K562 treated with DMSO at 1 percent for 12 hours (cell line): ENCODE measurements around the gene SENP6. TPM values are rescaled to one million over a fixed set of nuclear protein-coding genes. Genes with fewer than 3 reads are reported as not detected.

Source experiments
- total RNA-seq: library from RNA; unstranded; fragments of 300-600 nt; gene quantifications from 2 replicates; pipeline ENCODE4 v1.2.3, GENCODE V29; 2022; ENCODE audit not compliant: insufficient read depth

Gene SENP6, protein sequence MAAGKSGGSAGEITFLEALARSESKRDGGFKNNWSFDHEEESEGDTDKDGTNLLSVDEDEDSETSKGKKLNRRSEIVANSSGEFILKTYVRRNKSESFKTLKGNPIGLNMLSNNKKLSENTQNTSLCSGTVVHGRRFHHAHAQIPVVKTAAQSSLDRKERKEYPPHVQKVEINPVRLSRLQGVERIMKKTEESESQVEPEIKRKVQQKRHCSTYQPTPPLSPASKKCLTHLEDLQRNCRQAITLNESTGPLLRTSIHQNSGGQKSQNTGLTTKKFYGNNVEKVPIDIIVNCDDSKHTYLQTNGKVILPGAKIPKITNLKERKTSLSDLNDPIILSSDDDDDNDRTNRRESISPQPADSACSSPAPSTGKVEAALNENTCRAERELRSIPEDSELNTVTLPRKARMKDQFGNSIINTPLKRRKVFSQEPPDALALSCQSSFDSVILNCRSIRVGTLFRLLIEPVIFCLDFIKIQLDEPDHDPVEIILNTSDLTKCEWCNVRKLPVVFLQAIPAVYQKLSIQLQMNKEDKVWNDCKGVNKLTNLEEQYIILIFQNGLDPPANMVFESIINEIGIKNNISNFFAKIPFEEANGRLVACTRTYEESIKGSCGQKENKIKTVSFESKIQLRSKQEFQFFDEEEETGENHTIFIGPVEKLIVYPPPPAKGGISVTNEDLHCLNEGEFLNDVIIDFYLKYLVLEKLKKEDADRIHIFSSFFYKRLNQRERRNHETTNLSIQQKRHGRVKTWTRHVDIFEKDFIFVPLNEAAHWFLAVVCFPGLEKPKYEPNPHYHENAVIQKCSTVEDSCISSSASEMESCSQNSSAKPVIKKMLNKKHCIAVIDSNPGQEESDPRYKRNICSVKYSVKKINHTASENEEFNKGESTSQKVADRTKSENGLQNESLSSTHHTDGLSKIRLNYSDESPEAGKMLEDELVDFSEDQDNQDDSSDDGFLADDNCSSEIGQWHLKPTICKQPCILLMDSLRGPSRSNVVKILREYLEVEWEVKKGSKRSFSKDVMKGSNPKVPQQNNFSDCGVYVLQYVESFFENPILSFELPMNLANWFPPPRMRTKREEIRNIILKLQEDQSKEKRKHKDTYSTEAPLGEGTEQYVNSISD
- total RNA-seq = 8.9 and 35.6 TPM in 2 replicates

GRCh38 chr6:75601304-75602245 lies at the start of gene SENP6:
TSS of gene SENP6 (plus strand) at chr6:75601880. CDS start at chr6:75602525, 645 bp downstream.

DNA sequence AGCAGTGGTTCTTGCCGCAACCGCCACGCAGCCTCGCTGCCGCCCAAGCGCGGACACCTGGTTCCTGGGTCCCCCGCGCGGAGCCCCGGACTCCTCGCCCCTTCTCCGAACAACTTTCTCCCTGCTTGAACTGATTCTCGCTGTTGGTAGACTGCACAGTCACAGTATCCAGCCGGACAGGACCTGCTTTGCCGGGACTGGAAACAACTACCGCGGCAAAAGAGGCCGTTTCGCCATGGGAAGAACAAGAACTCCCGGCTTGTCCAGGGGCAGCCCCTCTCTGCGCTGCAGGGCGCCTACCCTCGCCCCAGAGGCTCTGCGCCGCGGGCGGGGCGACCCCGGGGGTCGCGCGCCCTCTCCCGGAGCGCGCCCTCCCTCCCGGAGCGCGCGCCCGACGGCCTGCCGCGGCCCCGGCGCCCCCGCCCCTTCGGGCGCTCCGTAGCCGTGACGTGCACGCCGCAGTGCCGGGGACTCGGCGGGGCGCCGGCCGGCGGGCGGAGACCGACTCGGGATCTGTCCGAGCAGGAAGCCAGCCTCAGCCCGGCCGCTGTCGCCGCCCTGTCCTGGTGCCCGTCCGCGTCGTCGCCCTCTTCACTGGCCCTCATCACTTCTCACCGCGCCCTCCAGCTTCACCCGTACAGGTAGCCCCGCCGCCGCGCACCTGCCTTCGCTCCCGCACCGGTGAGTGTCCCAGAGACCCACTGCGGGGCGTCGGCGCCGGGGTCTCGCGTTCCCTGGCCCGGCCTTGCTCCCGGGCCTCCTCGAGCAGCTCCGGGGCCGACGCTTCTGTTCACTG lies 147.3 kb downstream of the SENP6 start, which contains the start of gene MYO6:
Gene MYO6 (plus strand): TSS at position 497 of the 796 bp plus-strand sequence. CDS start 68,309 bp downstream, outside the sequence.

Other genes starting within 250 kb of the SENP6 start
- gene FILIP1, start 108.1 kb upstream of the SENP6 start, total RNA-seq = 0.27 and 0.57 TPM in 2 replicates
- gene MYO6, start 147.4 kb downstream of the SENP6 start, total RNA-seq = 6.6 and 6.7 TPM in 2 replicates